ENCODE results near the gene CDKN2AIP.

DNA sequence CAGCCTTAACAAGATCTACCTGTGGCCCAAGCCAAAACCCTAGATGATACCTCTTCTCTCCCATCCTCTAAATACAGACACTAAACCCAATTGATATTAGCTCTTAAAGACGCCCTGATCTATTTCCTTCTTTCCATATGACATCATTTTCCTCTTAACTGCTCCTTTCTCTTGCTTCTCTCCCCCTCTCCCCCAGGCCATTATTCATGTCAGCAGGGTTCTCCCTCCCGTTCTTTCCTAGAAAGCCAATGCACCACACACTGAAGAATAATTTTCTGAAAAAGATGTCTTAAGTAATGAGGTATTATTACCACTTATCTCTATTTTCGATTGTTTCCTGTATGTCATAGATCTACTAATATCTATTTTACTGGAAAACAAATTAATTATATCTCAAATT lies 50.7 kb downstream of the CDKN2AIP start:
- no peak for TF ChIP-seq EP300 (IDR thresholded peaks at IDR 0.05)
- TF ChIP-seq POLR2A (IDR thresholded peaks at IDR 0.05) = no peak

Measured in stomach (tissue), 4 donors.